NOMO-1 (cell line): ENCODE measurements around the gene PFDN4.
A peak's percentile ranks its signal among the peaks of the same experiment; 100 is the strongest.
"Not testable (repeated sequence)": the region's sequence is repeated elsewhere in the genome, so short reads cannot be mapped to it uniquely, and the experiment has no call there.

ENCODE experiments used
- DNase-seq, 2 experiments: peaks; one replicate each; lab custom pipeline; 2025; ENCODE audit not compliant: unreplicated experiment in 2 of 2; lab: John Stamatoyannopoulos, UW

The PFDN4 gene

GRCh38 chr20:54223285-54223684 is 15.4 kb downstream of the PFDN4 start:
- no peak for DNase-seq

- DNase-seq: no peak
These were observed 15.9 kb downstream of the PFDN4 start for GRCh38 chr20:54223751-54224150.

GRCh38 chr20:54224642-54225041 is 16.8 kb downstream of the PFDN4 start:
- DNase-seq: not testable (repeated sequence)

GRCh38 chr20:54227241-54227640 is 19.4 kb downstream of the PFDN4 start:
- no peak for DNase-seq

GRCh38 chr20:54227751-54228150 is 19.9 kb downstream of the PFDN4 start:
- DNase-seq: peak in 1 of 2 experiments; percentile 29

GRCh38 chr20:54228841-54229240 is 21.0 kb downstream of the PFDN4 start:
- no peak for DNase-seq

- DNase-seq: no peak
These were observed 21.8 kb downstream of the PFDN4 start for GRCh38 chr20:54229566-54230160.

- no peak for DNase-seq
These were observed 23.1 kb downstream of the PFDN4 start for GRCh38 chr20:54231036-54231435.

- DNase-seq: no peak
These were observed 27.1 kb downstream of the PFDN4 start for GRCh38 chr20:54234991-54235390.

GRCh38 chr20:54237116-54237943 is 29.4 kb downstream of the PFDN4 start:
- peak; percentile 35 to 72 for DNase-seq

GRCh38 chr20:54244113-54244512 is 36.2 kb downstream of the PFDN4 start:
- no peak for DNase-seq

GRCh38 chr20:54248705-54249104 is 40.8 kb downstream of the PFDN4 start:
- DNase-seq: not testable (repeated sequence)

GRCh38 chr20:54250691-54251090 is 42.8 kb downstream of the PFDN4 start:
- DNase-seq: peak in 1 of 2 experiments; percentile 2

- DNase-seq: no peak
These were observed 43.2 kb downstream of the PFDN4 start for GRCh38 chr20:54251096-54251495.

- no peak for DNase-seq
These were observed 46.7 kb downstream of the PFDN4 start for GRCh38 chr20:54254596-54254995.

GRCh38 chr20:54255157-54255556 is 47.3 kb downstream of the PFDN4 start:
- DNase-seq: no peak

GRCh38 chr20:54256202-54256601 is 48.3 kb downstream of the PFDN4 start:
- no peak for DNase-seq

- no peak for DNase-seq
These were observed 49.4 kb downstream of the PFDN4 start for GRCh38 chr20:54257071-54257816.

GRCh38 chr20:54260116-54260515 is 52.2 kb downstream of the PFDN4 start:
- no peak for DNase-seq

GRCh38 chr20:54262671-54263070 is 54.8 kb downstream of the PFDN4 start:
- DNase-seq: peak in 1 of 2 experiments; percentile 56

- DNase-seq: no peak
These were observed 55.3 kb downstream of the PFDN4 start for GRCh38 chr20:54263116-54263690.
